Activated naive CD8-positive, alpha-beta T cell treated with anti-CD3 and anti-CD28 coated beads, Interleukin-2, amount 50 U/mL, for 24 hours (primary cell): Measurements from ENCODE around the gene CMBL.
A peak's percentile ranks its signal among the peaks of the same experiment; 100 is the strongest.
"Not testable (repeated sequence)": the region's sequence is repeated elsewhere in the genome, so short reads cannot be mapped to it uniquely, and the experiment has no call there.

ENCODE experiments used
- ATAC-seq: fragments of 150-1000 bp; cut with Tn5 transposase; one replicate; pipeline ENCODE4 v1.10.0; 2021
- DNase-seq: peaks from one replicate; pipeline ENCODE4 v3.0.0; 2021
- H3K27ac Mint-ChIP-seq: one replicate; pipeline ENCODE4 v1.8.0; 2021; ENCODE audit warnings: mild to moderate bottlenecking, mixed read lengths
- H3K27me3 Mint-ChIP-seq: one replicate; pipeline ENCODE4 v1.8.0; 2021; ENCODE audit warnings: mixed read lengths
- H3K36me3 Mint-ChIP-seq: one replicate; pipeline ENCODE4 v1.8.0; 2021; ENCODE audit warnings: low read depth, mixed read lengths
- H3K4me1 Mint-ChIP-seq: one replicate; pipeline ENCODE4 v1.8.0; 2021; ENCODE audit warnings: mixed read lengths
- H3K4me3 Mint-ChIP-seq: one replicate; pipeline ENCODE4 v1.8.0; 2021; ENCODE audit warnings: mild to moderate bottlenecking, moderate library complexity, mixed read lengths
- H3K9me3 Mint-ChIP-seq: one replicate; pipeline ENCODE4 v1.8.0; 2021; ENCODE audit warnings: mixed read lengths

The CMBL gene

GRCh38 chr5:10324518-10325370 lies 17.0 kb upstream of the CMBL start:
- DNase-seq: no peak

GRCh38 chr5:10323588-10324488 lies 16.1 kb upstream of the CMBL start:
- Mint-ChIP-seq H3K27me3 (no peaks in the 10 kb centered on the region), H3K27ac (no peak overlapping the region)

More at GRCh38 chr5:10324518-10325370, 17.0 kb upstream of the CMBL start:
- H3K27ac Mint-ChIP-seq: no peak overlapping the region
- H3K9me3 Mint-ChIP-seq: no peaks in the 10 kb centered on the region
- no peaks in the 10 kb centered on the region for H3K36me3 Mint-ChIP-seq
- H3K27me3 Mint-ChIP-seq: no peaks in the 10 kb centered on the region
- no peaks in the 10 kb centered on the region for H3K4me1 Mint-ChIP-seq
- ATAC-seq: no peak
- no peak overlapping the region for H3K4me3 Mint-ChIP-seq

DNA sequence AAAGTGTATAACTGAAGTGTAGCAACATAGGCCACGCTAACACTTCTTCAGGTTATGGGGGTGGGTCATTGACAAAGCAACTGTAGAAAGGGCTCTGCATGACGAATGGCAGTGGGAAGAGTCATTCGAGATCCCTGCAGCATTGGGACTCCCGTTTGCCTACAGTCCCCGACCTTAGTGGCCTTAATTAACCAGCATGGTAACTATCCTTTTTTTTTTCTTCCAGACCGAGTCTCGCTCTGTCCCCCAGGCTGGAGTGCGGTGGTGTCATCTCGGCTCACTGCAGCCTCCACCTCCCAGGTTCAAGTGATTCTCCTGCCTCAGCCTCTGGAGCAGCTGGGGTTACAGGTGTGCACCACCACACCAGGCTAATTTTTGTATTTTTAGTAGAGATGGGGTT lies 14.2 kb upstream of the CMBL start:
- Mint-ChIP-seq H3K4me3 (no peak overlapping the region), H3K27ac (no peak overlapping the region), H3K36me3 (no peaks in the 10 kb centered on the region), H3K27me3 (no peaks in the 10 kb centered on the region), H3K4me1 (no peaks in the 10 kb centered on the region), H3K9me3 (no peaks in the 10 kb centered on the region)
- DNase-seq: no peak
- no peak for ATAC-seq

More at GRCh38 chr5:10323588-10324488, 16.1 kb upstream of the CMBL start:
- H3K4me3 Mint-ChIP-seq: no peak overlapping the region
- no peaks in the 10 kb centered on the region for H3K9me3 Mint-ChIP-seq
- no peaks in the 10 kb centered on the region for H3K36me3 Mint-ChIP-seq
- DNase-seq (no peak), ATAC-seq (no peak)
- no peaks in the 10 kb centered on the region for H3K4me1 Mint-ChIP-seq

- H3K4me3 Mint-ChIP-seq: no peak overlapping the region
- no peaks in the 10 kb centered on the region for H3K36me3 Mint-ChIP-seq
- no peaks in the 10 kb centered on the region for H3K9me3 Mint-ChIP-seq
- ATAC-seq (no peak), DNase-seq (no peak)
- no peaks in the 10 kb centered on the region for H3K4me1 Mint-ChIP-seq
- H3K27me3 Mint-ChIP-seq: no peaks in the 10 kb centered on the region
- no peak overlapping the region for H3K27ac Mint-ChIP-seq
Measured at GRCh38 chr5:10320793-10321192, 13.1 kb upstream of the CMBL start.

DNA sequence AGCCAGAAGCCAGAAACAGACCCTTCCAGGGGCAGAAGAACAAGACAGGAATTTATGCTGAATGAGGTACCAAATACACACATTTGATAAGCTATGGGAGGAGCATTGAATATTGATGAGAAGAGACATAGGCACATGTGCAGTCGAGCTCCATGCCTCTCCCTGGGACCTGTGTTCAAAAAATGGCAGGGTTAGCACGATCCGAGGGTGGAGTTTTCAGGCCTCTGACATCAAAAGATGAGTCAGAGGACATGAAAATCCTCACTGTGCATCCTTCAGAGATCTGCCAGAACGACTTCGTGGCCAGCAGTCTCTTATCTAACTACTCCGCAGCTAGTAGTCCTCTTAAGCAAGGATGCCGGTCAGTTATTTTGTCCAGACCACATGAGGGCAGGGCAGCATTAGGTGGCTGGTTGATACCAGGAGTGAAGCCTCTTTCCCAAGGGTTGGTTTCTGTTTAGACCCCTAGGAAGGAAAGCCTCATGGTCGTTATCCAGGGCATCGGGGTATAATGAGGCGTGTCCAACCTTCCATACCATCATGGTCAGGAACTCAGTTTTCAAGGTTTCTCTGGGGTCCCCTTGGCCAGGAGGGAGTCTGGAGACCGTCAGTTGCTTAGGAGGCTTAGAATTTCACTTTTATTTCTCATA lies 11.6 kb upstream of the CMBL start:
- DNase-seq (no peak), ATAC-seq (no peak)
- H3K27me3 Mint-ChIP-seq: no peaks in the 10 kb centered on the region
- no peaks in the 10 kb centered on the region for H3K36me3 Mint-ChIP-seq
- no peaks in the 10 kb centered on the region for H3K9me3 Mint-ChIP-seq
- H3K4me3 Mint-ChIP-seq: no peak overlapping the region
- H3K4me1 Mint-ChIP-seq: no peaks in the 10 kb centered on the region
- no peak overlapping the region for H3K27ac Mint-ChIP-seq

GRCh38 chr5:10317825-10318682 lies 10.4 kb upstream of the CMBL start:
- DNase-seq (no peak), ATAC-seq (peak; percentile 49)
- Mint-ChIP-seq H3K36me3 (no peaks in the 10 kb centered on the region), H3K4me1 (no peaks in the 10 kb centered on the region), H3K27ac (no peak overlapping the region), H3K27me3 (no peaks in the 10 kb centered on the region), H3K4me3 (no peak overlapping the region), H3K9me3 (no peaks in the 10 kb centered on the region)

DNA sequence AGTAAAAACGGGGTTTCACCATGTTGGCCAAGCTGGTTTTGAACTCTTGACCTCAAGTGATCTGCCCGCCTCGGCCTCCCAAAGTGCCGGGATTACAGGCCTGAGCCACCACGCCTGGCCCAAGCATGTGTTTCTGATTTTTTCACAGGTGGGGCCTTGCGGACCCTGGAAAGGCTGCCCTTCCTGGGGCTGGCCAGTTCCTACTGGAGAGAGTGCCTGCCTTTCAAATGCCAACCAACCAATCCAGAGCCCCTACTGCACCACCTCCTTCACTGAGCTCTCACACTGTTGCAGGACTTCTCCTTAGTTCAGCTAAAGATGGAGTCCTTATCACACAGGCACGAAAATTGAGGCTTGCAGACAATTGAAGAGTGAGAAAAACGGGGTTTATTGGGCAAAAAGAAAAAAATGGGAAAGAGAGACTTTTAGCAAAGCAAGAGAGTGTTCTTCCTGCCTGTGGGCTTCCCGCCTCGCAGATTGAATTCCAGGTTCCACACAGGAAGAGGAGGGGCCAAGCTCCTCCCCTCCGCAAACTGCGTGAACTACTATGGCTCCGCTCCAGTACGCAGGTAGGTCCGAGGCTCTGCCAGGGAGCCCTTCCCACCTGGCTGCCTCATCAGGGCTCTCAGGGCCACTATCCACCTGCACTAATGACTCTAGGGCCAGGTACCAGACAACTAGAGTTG lies 8.3 kb upstream of the CMBL start:
- no peaks in the 10 kb centered on the region for H3K36me3 Mint-ChIP-seq
- H3K27ac Mint-ChIP-seq: no peak overlapping the region
- no peak for ATAC-seq
- no peaks in the 10 kb centered on the region for H3K9me3 Mint-ChIP-seq
- DNase-seq: no peak
- H3K4me1 Mint-ChIP-seq: peaks cover 1% of the 10 kb centered on the region
- H3K27me3 Mint-ChIP-seq: no peaks in the 10 kb centered on the region
- no peak overlapping the region for H3K4me3 Mint-ChIP-seq

- peaks cover 4% of the 10 kb centered on the region for H3K4me1 Mint-ChIP-seq
- H3K9me3 Mint-ChIP-seq: no peaks in the 10 kb centered on the region
- no peak overlapping the region for H3K27ac Mint-ChIP-seq
- H3K4me3 Mint-ChIP-seq: no peak overlapping the region
- no peaks in the 10 kb centered on the region for H3K36me3 Mint-ChIP-seq
- DNase-seq: no peak
- ATAC-seq: no peak
- peaks cover 2% of the 10 kb centered on the region for H3K27me3 Mint-ChIP-seq
Measured at GRCh38 chr5:10315201-10315600, 7.5 kb upstream of the CMBL start.

- DNase-seq (no peak), ATAC-seq (no peak)
- Mint-ChIP-seq H3K9me3 (no peaks in the 10 kb centered on the region), H3K4me1 (peaks cover 10% of the 10 kb centered on the region), H3K36me3 (no peaks in the 10 kb centered on the region), H3K27me3 (peaks cover 18% of the 10 kb centered on the region), H3K27ac (no peak overlapping the region), H3K4me3 (no peak overlapping the region)
Measured at GRCh38 chr5:10311595-10312425, 4.1 kb upstream of the CMBL start.

DNA sequence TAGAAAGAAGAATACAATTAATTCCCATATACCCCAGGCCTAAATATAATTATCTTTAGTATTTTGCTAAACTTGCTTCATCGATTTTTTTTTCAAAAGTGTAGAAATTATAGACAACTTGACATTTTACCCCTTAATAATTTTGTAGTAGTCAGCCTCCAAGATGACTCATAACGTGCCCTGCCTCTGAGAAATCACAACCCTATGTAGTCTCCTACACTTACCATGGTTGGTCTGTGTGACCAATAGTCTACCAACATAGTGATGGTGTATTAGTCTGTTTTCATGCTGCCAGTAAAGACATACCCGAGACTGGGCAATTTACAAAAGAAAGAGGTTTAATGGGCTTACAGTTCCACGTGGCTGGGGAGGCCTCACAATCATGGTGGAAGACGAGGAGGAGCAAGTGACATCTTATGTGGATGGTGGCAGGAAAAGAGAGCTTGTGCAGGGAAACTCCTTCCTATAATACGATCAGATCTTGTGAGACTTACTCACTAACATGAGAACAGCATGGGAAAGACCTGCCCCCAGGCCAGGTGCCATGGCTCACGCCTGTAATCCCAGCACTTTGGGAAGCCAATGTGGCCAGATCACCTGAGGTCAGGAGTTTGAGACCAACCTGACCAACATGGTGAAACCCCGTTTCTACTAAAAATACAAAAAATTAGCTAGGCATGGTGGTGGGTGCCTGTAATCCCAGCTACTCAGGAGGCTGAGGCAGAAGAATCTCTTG lies 3.3 kb upstream of the CMBL start:
- H3K27ac Mint-ChIP-seq, H3K4me3 Mint-ChIP-seq, H3K36me3 Mint-ChIP-seq, H3K9me3 Mint-ChIP-seq, DNase-seq: not testable (repeated sequence)
- Mint-ChIP-seq H3K27me3 (peaks cover 24% of the 10 kb centered on the region), H3K4me1 (peaks cover 10% of the 10 kb centered on the region)
- ATAC-seq: peak; percentile 75

DNA sequence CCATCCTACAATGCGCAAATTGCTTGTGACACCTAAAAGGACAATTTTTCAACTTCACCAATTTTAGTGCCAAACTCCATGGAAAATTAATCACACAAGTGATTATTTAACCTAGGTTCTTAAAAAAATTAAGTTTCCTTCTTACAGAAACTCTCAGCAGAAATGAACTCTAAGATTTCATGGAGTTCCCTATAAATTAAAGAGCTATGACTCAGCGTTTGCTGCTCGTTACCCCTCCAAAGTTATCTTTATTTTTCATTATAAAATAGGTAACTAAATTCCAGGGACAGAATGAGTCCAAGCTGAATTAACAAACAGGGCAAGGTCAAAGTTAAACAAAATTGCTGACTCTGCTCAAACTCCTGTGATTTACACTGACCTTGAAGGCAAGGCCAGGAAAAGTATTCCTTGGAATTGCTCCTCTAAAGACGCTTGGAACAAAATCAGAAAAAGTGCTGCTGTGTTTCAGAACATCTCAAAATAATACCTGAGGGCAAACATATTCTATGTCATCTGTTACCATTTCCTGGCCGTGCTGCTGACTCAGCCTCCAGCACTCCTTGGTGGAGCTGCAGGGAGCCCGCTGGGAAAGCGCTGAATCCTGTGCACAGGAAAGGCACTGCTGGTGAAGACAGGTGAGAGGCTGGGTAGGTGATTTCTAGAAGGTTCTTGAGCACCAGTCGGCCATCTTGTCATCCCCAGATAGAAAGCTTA lies 2.5 kb upstream of the CMBL start:
- Mint-ChIP-seq H3K4me3 (no peak overlapping the region), H3K27ac (no peak overlapping the region), H3K27me3 (peaks cover 27% of the 10 kb centered on the region), H3K9me3 (no peaks in the 10 kb centered on the region), H3K36me3 (no peaks in the 10 kb centered on the region), H3K4me1 (peaks cover 10% of the 10 kb centered on the region)
- ATAC-seq: no peak
- DNase-seq: no peak

- Mint-ChIP-seq H3K4me3 (peak overlapping the region; percentile 13), H3K36me3 (no peaks in the 10 kb centered on the region), H3K4me1 (peaks cover 10% of the 10 kb centered on the region), H3K27ac (no peak overlapping the region), H3K27me3 (peaks cover 27% of the 10 kb centered on the region), H3K9me3 (no peaks in the 10 kb centered on the region)
- no peak for ATAC-seq
- no peak for DNase-seq
Measured at GRCh38 chr5:10308844-10309243, 1.1 kb upstream of the CMBL start.
